Measurements from ENCODE around the gene MAGOH. TPM values are rescaled to one million over a fixed set of nuclear protein-coding genes. Genes with fewer than 3 reads are reported as not detected.

The MAGOH gene
- total and polyA plus RNA-seq, 4 donors: 16.4 to 32.5 (median 26.5) TPM

DNA sequence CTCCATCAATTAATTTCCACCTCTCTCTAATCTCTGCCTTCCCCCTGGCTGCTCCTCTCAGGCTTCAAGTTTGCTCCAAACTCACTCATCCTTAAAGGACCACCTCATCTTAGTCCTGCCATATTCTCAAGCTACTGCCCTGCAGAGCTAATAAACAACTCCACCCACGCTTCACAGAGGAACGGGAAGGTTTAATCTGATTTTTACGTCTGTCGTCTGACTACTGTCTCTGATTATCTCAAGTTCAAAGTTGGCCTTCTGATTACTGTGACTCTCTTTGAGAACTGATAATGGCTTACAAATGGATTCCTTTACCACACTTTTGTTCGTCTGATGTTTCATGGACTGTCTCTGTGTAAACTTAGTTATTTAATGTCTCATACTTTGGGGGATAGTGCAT, 49.3 kb downstream of the MAGOH start:
- H3K4me1 ChIP-seq (ENCODE audit: control insufficient read depth in 4 of 4, insufficient read depth in 4 of 4, low read length in 3 of 4): peaks cover 11 to 51% (median 40%) of the 10 kb centered on the region in 4 donors
- no peaks in the 10 kb centered on the region for H3K27me3 ChIP-seq (ENCODE audit: control insufficient read depth in 4 of 4, insufficient read depth in 4 of 4, low read length in 3 of 4)
- no peak overlapping the region for H3K9ac ChIP-seq (ENCODE audit: low read depth in 1 of 2, low read length in 2 of 2)
- no peak for DNase-seq (ENCODE audit: low spot score)
- H3K9me3 ChIP-seq (ENCODE audit: control insufficient read depth in 4 of 4, low read length in 3 of 4): no peaks in the 10 kb centered on the region
- TF ChIP-seq JUND (IDR thresholded peaks at IDR 0.05): no peak
- TF ChIP-seq, protein P1, sequence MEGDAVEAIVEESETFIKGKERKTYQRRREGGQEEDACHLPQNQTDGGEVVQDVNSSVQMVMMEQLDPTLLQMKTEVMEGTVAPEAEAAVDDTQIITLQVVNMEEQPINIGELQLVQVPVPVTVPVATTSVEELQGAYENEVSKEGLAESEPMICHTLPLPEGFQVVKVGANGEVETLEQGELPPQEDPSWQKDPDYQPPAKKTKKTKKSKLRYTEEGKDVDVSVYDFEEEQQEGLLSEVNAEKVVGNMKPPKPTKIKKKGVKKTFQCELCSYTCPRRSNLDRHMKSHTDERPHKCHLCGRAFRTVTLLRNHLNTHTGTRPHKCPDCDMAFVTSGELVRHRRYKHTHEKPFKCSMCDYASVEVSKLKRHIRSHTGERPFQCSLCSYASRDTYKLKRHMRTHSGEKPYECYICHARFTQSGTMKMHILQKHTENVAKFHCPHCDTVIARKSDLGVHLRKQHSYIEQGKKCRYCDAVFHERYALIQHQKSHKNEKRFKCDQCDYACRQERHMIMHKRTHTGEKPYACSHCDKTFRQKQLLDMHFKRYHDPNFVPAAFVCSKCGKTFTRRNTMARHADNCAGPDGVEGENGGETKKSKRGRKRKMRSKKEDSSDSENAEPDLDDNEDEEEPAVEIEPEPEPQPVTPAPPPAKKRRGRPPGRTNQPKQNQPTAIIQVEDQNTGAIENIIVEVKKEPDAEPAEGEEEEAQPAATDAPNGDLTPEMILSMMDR (IDR thresholded peaks at IDR 0.05; ENCODE audit: low read depth, low read length, missing input control): no peak
- TF ChIP-seq YY1 (IDR thresholded peaks at IDR 0.05): no peak
- TF ChIP-seq HNF4G (IDR thresholded peaks at IDR 0.05): no peak
- no peak overlapping the region for H3K27ac ChIP-seq (ENCODE audit: low read depth in 1 of 2, low read length in 2 of 2)
- H3K4me3 ChIP-seq (ENCODE audit: low read depth in 1 of 3, low read length in 3 of 3): no peak overlapping the region
- H3K36me3 ChIP-seq (ENCODE audit: control insufficient read depth in 4 of 4, insufficient read depth in 3 of 4, low read depth in 1 of 4, low read length in 3 of 4): no peaks in the 10 kb centered on the region
- 80% methylated on average over 5 of the region's 5 CpGs for WGBS

GRCh38 chr1:53188099-53188498, 50.2 kb downstream of the MAGOH start:
- 95% methylated on average over 4 of the region's 4 CpGs for WGBS
- TF ChIP-seq RXRA (IDR thresholded peaks at IDR 0.05): no peak
- no peak for TF ChIP-seq TAF1 (conservative IDR thresholded peaks at IDR 0.05)
- no peak for TF ChIP-seq YY1 (IDR thresholded peaks at IDR 0.05)
- TF ChIP-seq HNF4G (IDR thresholded peaks at IDR 0.05): no peak
- TF ChIP-seq, protein P2, sequence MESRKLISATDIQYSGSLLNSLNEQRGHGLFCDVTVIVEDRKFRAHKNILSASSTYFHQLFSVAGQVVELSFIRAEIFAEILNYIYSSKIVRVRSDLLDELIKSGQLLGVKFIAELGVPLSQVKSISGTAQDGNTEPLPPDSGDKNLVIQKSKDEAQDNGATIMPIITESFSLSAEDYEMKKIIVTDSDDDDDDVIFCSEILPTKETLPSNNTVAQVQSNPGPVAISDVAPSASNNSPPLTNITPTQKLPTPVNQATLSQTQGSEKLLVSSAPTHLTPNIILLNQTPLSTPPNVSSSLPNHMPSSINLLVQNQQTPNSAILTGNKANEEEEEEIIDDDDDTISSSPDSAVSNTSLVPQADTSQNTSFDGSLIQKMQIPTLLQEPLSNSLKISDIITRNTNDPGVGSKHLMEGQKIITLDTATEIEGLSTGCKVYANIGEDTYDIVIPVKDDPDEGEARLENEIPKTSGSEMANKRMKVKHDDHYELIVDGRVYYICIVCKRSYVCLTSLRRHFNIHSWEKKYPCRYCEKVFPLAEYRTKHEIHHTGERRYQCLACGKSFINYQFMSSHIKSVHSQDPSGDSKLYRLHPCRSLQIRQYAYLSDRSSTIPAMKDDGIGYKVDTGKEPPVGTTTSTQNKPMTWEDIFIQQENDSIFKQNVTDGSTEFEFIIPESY (IDR thresholded peaks at IDR 0.05): no peak
- no peak for TF ChIP-seq RAD21 (IDR thresholded peaks at IDR 0.05)
- TF ChIP-seq GABPA (IDR thresholded peaks at IDR 0.05 in 1 of 2, conservative IDR thresholded peaks at IDR 0.05 in 1 of 2): no peak
- TF ChIP-seq ATF3 (IDR thresholded peaks at IDR 0.05): no peak
- TF ChIP-seq EGR1 (IDR thresholded peaks at IDR 0.05; ENCODE audit: low read depth in 2 of 2): no peak
- TF ChIP-seq, protein P3, sequence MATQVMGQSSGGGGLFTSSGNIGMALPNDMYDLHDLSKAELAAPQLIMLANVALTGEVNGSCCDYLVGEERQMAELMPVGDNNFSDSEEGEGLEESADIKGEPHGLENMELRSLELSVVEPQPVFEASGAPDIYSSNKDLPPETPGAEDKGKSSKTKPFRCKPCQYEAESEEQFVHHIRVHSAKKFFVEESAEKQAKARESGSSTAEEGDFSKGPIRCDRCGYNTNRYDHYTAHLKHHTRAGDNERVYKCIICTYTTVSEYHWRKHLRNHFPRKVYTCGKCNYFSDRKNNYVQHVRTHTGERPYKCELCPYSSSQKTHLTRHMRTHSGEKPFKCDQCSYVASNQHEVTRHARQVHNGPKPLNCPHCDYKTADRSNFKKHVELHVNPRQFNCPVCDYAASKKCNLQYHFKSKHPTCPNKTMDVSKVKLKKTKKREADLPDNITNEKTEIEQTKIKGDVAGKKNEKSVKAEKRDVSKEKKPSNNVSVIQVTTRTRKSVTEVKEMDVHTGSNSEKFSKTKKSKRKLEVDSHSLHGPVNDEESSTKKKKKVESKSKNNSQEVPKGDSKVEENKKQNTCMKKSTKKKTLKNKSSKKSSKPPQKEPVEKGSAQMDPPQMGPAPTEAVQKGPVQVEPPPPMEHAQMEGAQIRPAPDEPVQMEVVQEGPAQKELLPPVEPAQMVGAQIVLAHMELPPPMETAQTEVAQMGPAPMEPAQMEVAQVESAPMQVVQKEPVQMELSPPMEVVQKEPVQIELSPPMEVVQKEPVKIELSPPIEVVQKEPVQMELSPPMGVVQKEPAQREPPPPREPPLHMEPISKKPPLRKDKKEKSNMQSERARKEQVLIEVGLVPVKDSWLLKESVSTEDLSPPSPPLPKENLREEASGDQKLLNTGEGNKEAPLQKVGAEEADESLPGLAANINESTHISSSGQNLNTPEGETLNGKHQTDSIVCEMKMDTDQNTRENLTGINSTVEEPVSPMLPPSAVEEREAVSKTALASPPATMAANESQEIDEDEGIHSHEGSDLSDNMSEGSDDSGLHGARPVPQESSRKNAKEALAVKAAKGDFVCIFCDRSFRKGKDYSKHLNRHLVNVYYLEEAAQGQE (IDR thresholded peaks at IDR 0.05): no peak
- no peak for TF ChIP-seq JUND (IDR thresholded peaks at IDR 0.05)
- TF ChIP-seq FOXA1 (IDR thresholded peaks at IDR 0.05): no peak
- no peak for TF ChIP-seq FOXA2 (IDR thresholded peaks at IDR 0.05)
- TF ChIP-seq NR2F2 (IDR thresholded peaks at IDR 0.05): no peak
- TF ChIP-seq, protein P4, sequence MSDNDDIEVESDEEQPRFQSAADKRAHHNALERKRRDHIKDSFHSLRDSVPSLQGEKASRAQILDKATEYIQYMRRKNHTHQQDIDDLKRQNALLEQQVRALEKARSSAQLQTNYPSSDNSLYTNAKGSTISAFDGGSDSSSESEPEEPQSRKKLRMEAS (IDR thresholded peaks at IDR 0.05): no peak
- TF ChIP-seq SP1 (IDR thresholded peaks at IDR 0.05): no peak
- TF ChIP-seq, protein P1 (IDR thresholded peaks at IDR 0.05; ENCODE audit: low read depth, low read length, missing input control): no peak
- TF ChIP-seq HNF4A (conservative IDR thresholded peaks at IDR 0.05): no peak
- H3K36me3 ChIP-seq (ENCODE audit: control insufficient read depth in 4 of 4, insufficient read depth in 3 of 4, low read depth in 1 of 4, low read length in 3 of 4): no peaks in the 10 kb centered on the region
- H3K9me3 ChIP-seq (ENCODE audit: control insufficient read depth in 4 of 4, low read length in 3 of 4): no peaks in the 10 kb centered on the region
- no peak overlapping the region for H3K4me3 ChIP-seq (ENCODE audit: low read depth in 1 of 3, low read length in 3 of 3)
- H3K9ac ChIP-seq (ENCODE audit: low read depth in 1 of 2, low read length in 2 of 2): no peak overlapping the region
- H3K4me1 ChIP-seq (ENCODE audit: control insufficient read depth in 4 of 4, insufficient read depth in 4 of 4, low read length in 3 of 4): peaks cover 15 to 50% (median 40%) of the 10 kb centered on the region in 4 donors
- no peak for DNase-seq (ENCODE audit: low spot score)
- no peak overlapping the region for H3K27ac ChIP-seq (ENCODE audit: low read depth in 1 of 2, low read length in 2 of 2)
- H3K27me3 ChIP-seq (ENCODE audit: control insufficient read depth in 4 of 4, insufficient read depth in 4 of 4, low read length in 3 of 4): no peaks in the 10 kb centered on the region
